Right forelimb (tissue), 1 donor: ENCODE data around the gene NATD1.
"Not testable (repeated sequence)": the region's sequence is repeated elsewhere in the genome, so short reads cannot be mapped to it uniquely, and the experiment has no call there.

Experiments used
- DNase-seq: peaks from one replicate; pipeline ENCODE4 v3.0.0-alpha.2; 2018

Gene NATD1

GRCh38 chr17:21243516-21244303 is 9.5 kb downstream of the NATD1 start:
- DNase-seq: no peak

- DNase-seq: no peak
These were observed 10.3 kb downstream of the NATD1 start for GRCh38 chr17:21242780-21243515.

GRCh38 chr17:21242026-21242697 is 11.0 kb downstream of the NATD1 start:
- no peak for DNase-seq

- DNase-seq: no peak
These were observed 11.6 kb downstream of the NATD1 start for GRCh38 chr17:21241564-21241963.

GRCh38 chr17:21240369-21241055 is 12.7 kb downstream of the NATD1 start:
- no peak for DNase-seq

- DNase-seq: no peak
These were observed 13.4 kb downstream of the NATD1 start for GRCh38 chr17:21239680-21240368.

GRCh38 chr17:21235921-21236320 is 17.3 kb downstream of the NATD1 start:
- DNase-seq: no peak

- DNase-seq: no peak
These were observed 19.4 kb downstream of the NATD1 start for GRCh38 chr17:21233581-21234347.

- DNase-seq: no peak
These were observed 21.0 kb downstream of the NATD1 start for GRCh38 chr17:21232033-21232749.

GRCh38 chr17:21231533-21231932 is 21.7 kb downstream of the NATD1 start:
- no peak for DNase-seq

- DNase-seq: no peak
These were observed 24.4 kb downstream of the NATD1 start for GRCh38 chr17:21228845-21229244.

- no peak for DNase-seq
These were observed 25.1 kb downstream of the NATD1 start for GRCh38 chr17:21228111-21228510.

GRCh38 chr17:21227277-21227676 is 25.9 kb downstream of the NATD1 start:
- DNase-seq: not testable (repeated sequence)

GRCh38 chr17:21223086-21223485 is 30.1 kb downstream of the NATD1 start:
- DNase-seq: no peak

- no peak for DNase-seq
These were observed 34.3 kb downstream of the NATD1 start for GRCh38 chr17:21218831-21219380.

- no peak for DNase-seq
These were observed 35.1 kb downstream of the NATD1 start for GRCh38 chr17:21218101-21218500.

- no peak for DNase-seq
These were observed 35.9 kb downstream of the NATD1 start for GRCh38 chr17:21217346-21217745.

- no peak for DNase-seq
These were observed 37.3 kb downstream of the NATD1 start for GRCh38 chr17:21215935-21216334.

- no peak for DNase-seq
These were observed 38.3 kb downstream of the NATD1 start for GRCh38 chr17:21214777-21215541.
